Colon (tissue), 2 donors: Measurements from ENCODE around the gene MRPL24.
A peak's percentile ranks its signal among the peaks of the same experiment; 100 is the strongest.
"Not testable (repeated sequence)": the region's sequence is repeated elsewhere in the genome, so short reads cannot be mapped to it uniquely, and the experiment has no call there.

Source experiments
- FAIRE-seq: peaks from 2 replicates; lab custom pipeline; 2012; peaks lifted over from hg19 to GRCh38; lab: Jason Lieb, UNC
- donor health status: control.
- donor health status: control.

Gene MRPL24

GRCh38 chr1:156740741-156741480 lies at the start of gene MRPL24:
MRPL24 (minus strand) TSS chr1:156741088; CDS start chr1:156738704, 2,384 bp downstream.
- peak; percentile 73 for FAIRE-seq

- no peak for FAIRE-seq
These were observed 48.9 kb upstream of the MRPL24 start for GRCh38 chr1:156789621-156790318.

DNA sequence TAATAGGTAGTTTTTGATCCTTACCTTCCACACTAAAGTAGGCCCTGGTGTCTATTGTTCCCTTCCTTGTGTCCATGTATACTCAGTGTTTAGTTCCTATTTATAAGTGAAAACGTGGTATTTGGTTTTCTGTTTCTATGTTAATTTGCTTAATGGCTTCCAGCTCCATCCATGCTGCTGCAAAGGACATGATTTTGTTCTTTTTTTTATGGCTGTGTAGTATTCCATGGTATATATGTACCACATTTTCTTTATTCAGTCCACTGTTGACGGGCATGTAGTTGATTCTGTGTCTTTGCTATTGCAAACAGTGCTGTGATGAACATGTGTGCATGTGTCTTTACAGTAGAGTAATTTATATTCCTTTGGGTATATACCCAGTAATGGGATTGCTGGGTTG lies 47.2 kb upstream of the MRPL24 start:
- no peak for FAIRE-seq

GRCh38 chr1:156786640-156787039 lies 45.8 kb upstream of the MRPL24 start:
- no peak for FAIRE-seq

DNA sequence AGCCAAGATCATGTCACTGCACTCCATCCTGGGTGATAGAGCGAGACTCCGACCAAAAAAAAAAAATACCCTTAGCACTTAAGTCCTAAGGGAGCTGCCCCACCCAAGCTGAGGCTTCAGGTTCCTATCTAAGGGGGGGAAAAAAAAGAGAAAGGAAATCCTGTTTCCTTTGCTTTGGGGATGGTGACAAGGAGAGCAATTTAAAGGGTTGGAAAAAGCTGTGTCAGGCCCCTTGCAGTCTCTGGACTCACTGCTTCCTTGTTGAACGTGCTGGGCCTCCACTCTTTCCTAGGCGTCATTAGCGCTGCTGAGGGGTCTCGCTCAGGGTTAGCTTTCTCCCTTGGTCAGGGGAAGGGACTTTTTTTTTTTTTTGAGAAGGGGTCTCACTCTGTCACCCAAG lies 44.6 kb upstream of the MRPL24 start:
- FAIRE-seq, result no peak

DNA sequence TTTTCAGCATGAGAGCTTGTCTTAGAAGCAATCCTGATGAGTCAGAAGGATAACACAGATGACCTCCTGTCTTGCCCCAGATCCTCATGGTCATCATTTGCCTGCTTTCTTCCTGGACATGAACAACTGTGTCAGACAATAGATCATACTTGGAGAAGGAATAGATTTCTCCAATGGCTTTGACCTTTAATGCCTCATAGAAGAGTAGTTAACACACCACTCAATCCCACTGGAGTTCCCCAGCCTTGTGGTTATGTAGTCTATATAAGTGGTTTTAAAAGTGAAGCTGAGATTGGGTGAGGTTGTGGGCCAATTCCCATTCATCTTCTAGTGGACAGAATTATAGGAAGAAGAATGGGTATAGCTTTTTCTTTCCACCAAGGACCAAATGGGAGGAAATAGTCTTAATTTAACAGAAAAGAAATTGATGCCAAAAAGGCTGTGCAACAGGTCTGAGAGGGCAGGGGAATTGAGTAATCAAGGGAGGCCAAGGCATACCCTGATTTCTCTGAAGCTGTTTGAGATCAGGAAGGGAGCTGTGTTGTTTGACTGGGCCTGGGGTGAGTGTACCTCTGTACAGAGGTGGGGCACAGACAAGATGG lies 40.8 kb upstream of the MRPL24 start:
- no peak for FAIRE-seq

- FAIRE-seq, result no peak
These were observed 36.7 kb upstream of the MRPL24 start for GRCh38 chr1:156777573-156777972.

- no peak for FAIRE-seq
These were observed 36.1 kb upstream of the MRPL24 start for GRCh38 chr1:156776942-156777341.

DNA sequence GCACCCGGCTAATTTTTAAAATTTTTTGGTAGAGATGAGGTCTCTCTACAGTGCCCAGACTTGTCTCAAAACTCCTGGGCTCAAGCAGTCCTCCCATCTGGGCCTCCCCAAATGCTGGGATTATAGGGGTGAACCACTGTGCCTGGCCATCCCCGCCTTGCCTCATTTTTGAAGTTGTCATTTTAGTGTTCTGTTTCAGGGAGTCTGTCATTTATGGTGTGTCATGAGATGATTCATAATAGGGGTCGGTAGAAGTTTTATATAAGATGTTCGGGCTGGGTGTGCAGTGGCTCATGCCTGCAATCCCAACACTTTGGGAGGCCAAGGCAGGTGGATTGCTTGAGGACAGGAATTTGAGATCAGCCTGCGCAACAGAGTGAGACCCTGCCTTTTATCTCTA lies 34.9 kb upstream of the MRPL24 start:
- no peak for FAIRE-seq

DNA sequence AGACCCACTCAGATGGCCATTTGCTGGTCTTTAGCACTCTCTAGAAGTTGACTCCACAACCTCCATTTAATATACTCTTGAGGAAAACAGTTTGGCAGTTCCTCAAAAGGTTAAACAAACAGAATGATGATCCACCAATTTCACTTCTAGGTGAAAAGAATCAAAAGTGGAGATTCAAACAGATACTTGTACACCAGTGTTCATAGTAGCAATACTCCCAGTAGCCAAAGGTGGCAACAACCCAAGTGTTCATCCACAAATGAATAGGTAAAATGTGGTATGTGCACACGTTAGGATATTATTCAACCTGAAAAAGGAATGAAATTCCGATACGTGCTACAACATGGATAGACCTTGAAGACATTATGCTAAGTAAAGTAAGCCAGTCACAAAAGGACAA lies 32.7 kb upstream of the MRPL24 start:
- FAIRE-seq, result no peak

DNA sequence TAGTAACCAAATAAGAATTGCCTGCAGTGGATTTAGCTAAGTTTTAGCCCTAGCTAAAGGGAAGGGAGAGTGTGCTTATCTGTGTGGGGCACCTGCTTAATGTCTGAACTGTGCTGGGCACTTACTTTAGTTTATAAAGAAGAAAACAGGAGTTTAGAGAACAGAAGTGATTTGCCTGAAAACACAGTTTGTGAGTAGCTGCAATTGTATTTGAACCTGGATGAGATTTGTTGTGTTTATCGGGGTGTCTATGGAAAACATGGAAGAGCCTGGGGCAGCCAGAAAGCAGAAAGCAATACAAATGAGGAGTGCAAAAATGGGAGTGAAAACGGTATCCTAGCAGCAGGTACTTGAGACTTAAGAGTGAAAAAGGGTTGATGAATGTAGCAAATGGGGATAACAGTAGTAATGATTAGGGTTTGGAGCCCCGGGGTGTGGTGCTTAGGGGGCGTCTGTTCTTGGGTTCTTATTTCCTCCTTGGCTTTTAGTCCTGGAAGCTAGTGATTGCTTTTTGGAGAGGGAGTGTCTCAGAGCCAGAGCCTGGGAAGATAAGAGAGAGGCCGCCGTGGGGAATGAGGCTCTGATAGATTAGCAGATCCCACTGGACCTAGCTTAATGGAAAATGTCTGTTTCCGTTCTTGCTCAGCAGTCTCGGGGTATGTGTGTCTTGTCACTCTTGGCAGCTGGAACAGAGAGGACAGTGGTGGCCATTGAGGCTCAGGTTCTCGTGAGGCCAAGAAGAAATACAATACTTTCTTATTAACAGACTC lies 32.0 kb upstream of the MRPL24 start:
- FAIRE-seq, result no peak

DNA sequence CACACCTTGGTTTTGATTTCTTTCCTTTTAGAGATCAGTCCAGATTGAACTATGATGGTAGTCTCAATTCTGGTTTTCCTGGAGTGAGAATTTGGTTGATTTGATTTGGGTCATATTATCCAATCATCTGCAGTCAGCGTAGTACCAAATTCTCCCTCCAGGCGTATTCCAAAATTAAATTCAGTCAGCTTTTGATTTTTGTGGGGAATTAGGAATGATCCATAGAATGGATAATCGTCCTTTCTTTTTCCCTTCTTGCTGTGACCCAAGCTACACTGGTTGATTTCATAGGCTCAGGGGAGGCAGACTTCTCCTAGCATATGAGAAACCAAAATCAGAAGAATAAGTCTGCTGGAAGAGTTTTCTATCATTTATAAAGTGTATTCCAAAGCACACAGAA lies 31.3 kb upstream of the MRPL24 start:
- no peak for FAIRE-seq

DNA sequence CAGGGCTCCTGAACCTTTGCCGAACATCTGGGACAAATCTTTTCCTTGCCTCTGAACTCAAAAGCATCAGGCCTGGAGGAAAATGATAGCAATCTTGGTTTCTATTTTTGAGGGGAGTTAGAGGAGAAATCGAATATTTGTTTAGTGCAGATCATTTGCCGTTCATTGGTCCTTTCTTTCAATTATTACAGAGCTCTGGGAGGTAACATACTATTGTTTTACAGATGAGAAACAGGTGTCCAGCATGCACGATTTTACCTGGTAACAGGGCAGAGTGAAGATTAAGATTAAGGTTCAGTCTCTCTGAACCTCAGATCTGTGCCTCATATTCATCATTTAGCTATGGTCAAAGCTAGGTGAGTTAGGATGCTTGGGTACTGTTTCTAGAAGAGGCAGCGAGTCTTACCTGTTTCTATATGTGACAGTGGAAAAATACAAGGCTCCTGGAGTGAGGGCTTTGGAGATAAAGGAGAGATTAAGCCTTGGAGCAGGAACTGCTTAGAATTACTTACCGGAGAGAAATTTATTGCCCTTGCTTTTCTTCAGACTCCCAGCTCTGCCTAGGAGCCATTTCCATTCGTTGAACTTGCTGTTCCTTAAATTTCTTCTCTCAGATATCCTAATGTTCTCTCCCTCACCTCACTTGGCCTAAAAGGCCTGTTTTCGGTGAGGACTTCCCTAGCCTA lies 27.9 kb upstream of the MRPL24 start:
- FAIRE-seq, result no peak

GRCh38 chr1:156767879-156768604 lies 27.2 kb upstream of the MRPL24 start:
- no peak for FAIRE-seq

- FAIRE-seq, result peak; percentile 80
These were observed 26.4 kb upstream of the MRPL24 start, which contains the start of gene PRCC for GRCh38 chr1:156767101-156767878. PRCC (plus strand) TSS chr1:156767535; CDS start chr1:156767772, 237 bp downstream.

GRCh38 chr1:156766298-156767100 lies 25.6 kb upstream of the MRPL24 start:
- no peak for FAIRE-seq

DNA sequence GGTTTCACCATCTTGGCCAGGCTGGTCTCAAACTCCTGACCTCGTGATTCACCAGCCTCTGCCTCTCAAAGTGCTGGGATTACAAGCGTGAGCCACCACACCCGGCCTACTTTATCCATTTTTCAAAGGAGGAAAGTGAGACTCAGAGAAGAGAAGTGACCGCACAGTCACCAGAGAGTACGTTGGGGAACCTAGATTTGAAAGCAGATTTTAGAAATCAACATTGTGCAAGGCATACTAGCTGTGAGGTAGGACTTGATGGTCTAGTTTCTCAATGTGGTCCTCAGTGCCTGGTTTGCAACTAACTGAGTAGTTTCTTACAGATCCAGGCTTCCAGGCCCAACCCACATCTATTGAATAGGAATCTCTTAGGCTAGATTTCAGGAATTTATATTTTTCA lies 24.8 kb upstream of the MRPL24 start:
- no peak for FAIRE-seq

- FAIRE-seq, result not testable (repeated sequence)
These were observed 24.2 kb upstream of the MRPL24 start for GRCh38 chr1:156765136-156765535.

DNA sequence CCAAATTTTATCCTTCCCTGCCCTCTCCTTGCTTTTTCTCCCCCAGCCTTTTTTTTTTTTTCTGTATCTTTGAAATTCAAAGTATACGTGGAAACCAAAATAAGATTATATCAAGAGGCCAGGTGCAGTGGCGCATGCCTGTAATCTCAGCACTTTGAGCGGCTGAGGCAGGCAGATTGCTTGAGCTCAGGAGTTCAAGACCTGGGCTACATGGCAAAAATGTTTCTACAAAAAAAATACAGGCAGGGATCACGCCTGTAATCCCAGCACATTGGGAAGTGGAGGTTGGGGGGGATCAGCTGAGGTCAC lies 19.9 kb upstream of the MRPL24 start:
- no peak for FAIRE-seq
